ENCODE results near the gene PCBP1.

DNA sequence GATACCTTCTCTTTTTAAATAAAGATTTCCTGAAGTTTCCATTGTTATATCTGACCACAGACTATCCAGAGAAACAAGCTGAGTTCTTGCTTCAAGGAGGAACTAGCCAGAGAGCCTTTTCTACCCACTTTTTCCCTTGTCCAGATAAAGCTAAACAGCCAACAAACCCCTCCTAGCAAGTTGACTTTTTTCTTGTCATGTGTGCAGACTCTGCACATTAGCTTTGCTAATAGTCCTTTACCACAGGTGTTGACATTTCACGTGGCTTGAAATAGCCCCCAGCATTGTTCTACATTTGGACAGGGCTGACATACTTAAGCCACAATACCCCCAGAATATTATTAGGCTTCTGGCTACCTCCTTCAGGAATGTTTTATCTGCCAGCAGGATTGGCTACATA lies 40.7 kb downstream of the PCBP1 start:
- TF ChIP-seq, protein P1, sequence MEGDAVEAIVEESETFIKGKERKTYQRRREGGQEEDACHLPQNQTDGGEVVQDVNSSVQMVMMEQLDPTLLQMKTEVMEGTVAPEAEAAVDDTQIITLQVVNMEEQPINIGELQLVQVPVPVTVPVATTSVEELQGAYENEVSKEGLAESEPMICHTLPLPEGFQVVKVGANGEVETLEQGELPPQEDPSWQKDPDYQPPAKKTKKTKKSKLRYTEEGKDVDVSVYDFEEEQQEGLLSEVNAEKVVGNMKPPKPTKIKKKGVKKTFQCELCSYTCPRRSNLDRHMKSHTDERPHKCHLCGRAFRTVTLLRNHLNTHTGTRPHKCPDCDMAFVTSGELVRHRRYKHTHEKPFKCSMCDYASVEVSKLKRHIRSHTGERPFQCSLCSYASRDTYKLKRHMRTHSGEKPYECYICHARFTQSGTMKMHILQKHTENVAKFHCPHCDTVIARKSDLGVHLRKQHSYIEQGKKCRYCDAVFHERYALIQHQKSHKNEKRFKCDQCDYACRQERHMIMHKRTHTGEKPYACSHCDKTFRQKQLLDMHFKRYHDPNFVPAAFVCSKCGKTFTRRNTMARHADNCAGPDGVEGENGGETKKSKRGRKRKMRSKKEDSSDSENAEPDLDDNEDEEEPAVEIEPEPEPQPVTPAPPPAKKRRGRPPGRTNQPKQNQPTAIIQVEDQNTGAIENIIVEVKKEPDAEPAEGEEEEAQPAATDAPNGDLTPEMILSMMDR (IDR thresholded peaks at IDR 0.05) = no peak
- TF ChIP-seq EP300 (IDR thresholded peaks at IDR 0.05; ENCODE audit: low read depth) (no peak), POLR2AphosphoS5 (IDR thresholded peaks at IDR 0.05) (no peak)

Data from transverse colon (tissue), 4 donors.